H1 (cell line): ENCODE results near the gene PUSL1. TPM values are rescaled to one million over a fixed set of nuclear protein-coding genes. Genes with fewer than 3 reads are reported as not detected.

Source experiments
- CTCF ChIA-PET: fragments of 300-600 bp; sonication (Branson Sonifier 250); formaldehyde crosslinking; loops from one replicate; lab custom pipeline; 2021; ENCODE audit not compliant: partially characterized antibody; lab: Charles Lee
- POLR2A ChIA-PET: fragments of 300-600 bp; sonication (Branson Sonifier 250); formaldehyde crosslinking; loops from one replicate; lab custom pipeline; 2021; ENCODE audit warnings: inconsistent platforms; ENCODE audit not compliant: partially characterized antibody; lab: Charles Lee
- DNase-seq, 2 experiments: peaks; one replicate each; pipeline versions ENCODE4 v3.0.0 to v3.0.0-alpha.2; 2010 to 2022; ENCODE audit warnings: low spot score in 2 of 2, low read depth in 1 of 2, mixed read lengths in 1 of 2
- FAIRE-seq: peaks from 2 replicates; lab custom pipeline; 2011; peaks lifted over from hg19 to GRCh38; lab: Jason Lieb, UNC
- H2AFZ ChIP-seq: 2 replicates; pipeline ENCODE4 v1.8.1; 2012; ENCODE audit warnings: low read length, inconsistent platforms
- H2AK5ac ChIP-seq: 2 replicates; pipeline ENCODE4 v1.6.1; 2013; ENCODE audit warnings: low read depth, low read length
- H2BK120ac ChIP-seq: replicated peaks from 2 replicates; pipeline ENCODE3; 2013; ENCODE audit warnings: low read depth, low read length, inconsistent platforms
- H2BK12ac ChIP-seq: 2 replicates; pipeline ENCODE4 v1.6.1; 2013; ENCODE audit warnings: low read depth, low read length
- H2BK15ac ChIP-seq: 2 replicates; pipeline ENCODE4 v1.6.1; 2013; ENCODE audit warnings: low read length
- H2BK20ac ChIP-seq: 2 replicates; pipeline ENCODE4 v1.6.1; 2013; ENCODE audit warnings: low read length
- H2BK5ac ChIP-seq: 2 replicates; pipeline ENCODE4 v1.6.1; 2013; ENCODE audit warnings: low read depth, low read length
- H3K14ac ChIP-seq: 2 replicates; pipeline ENCODE4 v1.6.1; 2013; ENCODE audit warnings: inconsistent platforms; ENCODE audit not compliant: insufficient read length
- H3K18ac ChIP-seq: 2 replicates; pipeline ENCODE4 v1.6.1; 2013; ENCODE audit warnings: low read length; ENCODE audit errors: extremely low read depth
- H3K23ac ChIP-seq: 2 replicates; pipeline ENCODE4 v1.6.1; 2013; ENCODE audit warnings: inconsistent platforms; ENCODE audit not compliant: insufficient read length
- H3K23me2 ChIP-seq: 2 replicates; pipeline ENCODE4 v1.6.1; 2013; ENCODE audit warnings: low read depth, low read length
- H3K27ac ChIP-seq: 2 replicates; pipeline ENCODE4 v1.6.1; 2011; ENCODE audit warnings: low read depth, low read length, inconsistent platforms
- H3K27me3 ChIP-seq, 4 experiments: replicated peaks in 1 of 4; 1 replicate in 1 of 4; 2 replicates in 3 of 4; pipeline versions ENCODE4 v1.6.1 to v1.8.1; 2011 to 2013; ENCODE audit warnings: low read length in 3 of 4, mild to moderate bottlenecking in 3 of 4, inconsistent platforms in 2 of 4, mixed read lengths in 2 of 4, moderate library complexity in 1 of 4; ENCODE audit not compliant: control insufficient read depth in 3 of 4, insufficient read depth in 3 of 4; ENCODE audit errors: extremely low read depth in 1 of 4
- H3K36me3 ChIP-seq, 4 experiments: 2 replicates each; pipeline versions ENCODE4 v1.6.1 to v1.8.1; 2011 to 2013; ENCODE audit warnings: mild to moderate bottlenecking in 4 of 4, low read length in 3 of 4, moderate library complexity in 2 of 4, control low read depth in 1 of 4, inconsistent platforms in 1 of 4; ENCODE audit not compliant: insufficient read depth in 4 of 4, control insufficient read depth in 2 of 4
- H3K4ac ChIP-seq: replicated peaks from 2 replicates; pipeline ENCODE3; 2013; ENCODE audit warnings: low read length, low read depth, mixed read lengths, inconsistent platforms; ENCODE audit not compliant: insufficient read length
- H3K4me1 ChIP-seq, 4 experiments: replicated peaks in 1 of 4; 1 replicate in 1 of 4; 2 replicates in 3 of 4; pipeline versions ENCODE4 v1.6.1 to v1.8.1; 2011 to 2013; ENCODE audit warnings: low read length in 3 of 4, inconsistent platforms in 2 of 4, mixed read lengths in 1 of 4; ENCODE audit not compliant: insufficient read depth in 4 of 4, control insufficient read depth in 3 of 4
- H3K4me2 ChIP-seq, 2 experiments: 2 replicates each; pipeline versions ENCODE4 v1.6.1 to v1.8.1; 2011 to 2013; ENCODE audit warnings: low read depth in 2 of 2, low read length in 2 of 2, control low read depth in 1 of 2, inconsistent platforms in 1 of 2, mild to moderate bottlenecking in 1 of 2; ENCODE audit not compliant: insufficient read depth in 1 of 2
- H3K4me3 ChIP-seq, 4 experiments: fragments of 200-600, 300-600 bp in 1 of 4; sonication (generic), shearing (Covaris generic), sonication (Bioruptor Twin) in 1 of 4; 2 replicates each; pipeline versions ENCODE4 v1.5.1 to v1.8.1; 2011 to 2016; ENCODE audit warnings: low read length in 4 of 4, low read depth in 3 of 4, control low read depth in 2 of 4, inconsistent platforms in 2 of 4, mild to moderate bottlenecking in 2 of 4, mixed read lengths in 1 of 4, moderate library complexity in 1 of 4; ENCODE audit not compliant: insufficient read depth in 2 of 4; ENCODE audit errors: extremely low read depth in 1 of 4
- H3K56ac ChIP-seq: replicated peaks from 2 replicates; pipeline ENCODE3; 2013; ENCODE audit warnings: low read depth, mild to moderate bottlenecking, mixed read lengths, low read length, inconsistent platforms; ENCODE audit not compliant: insufficient read length
- H3K79me1 ChIP-seq: 2 replicates; pipeline ENCODE4 v1.6.1; 2013; ENCODE audit warnings: low read depth, low read length, control low read depth
- H3K79me2 ChIP-seq, 2 experiments: 2 replicates each; pipeline versions ENCODE4 v1.6.1 to v1.8.1; 2012 to 2013; ENCODE audit warnings: low read length in 2 of 2, mild to moderate bottlenecking in 2 of 2, inconsistent platforms in 1 of 2; ENCODE audit not compliant: insufficient read depth in 2 of 2, control insufficient read depth in 1 of 2
- H3K9ac ChIP-seq, 4 experiments: replicated peaks in 1 of 4; 1 replicate in 1 of 4; 2 replicates in 3 of 4; pipeline versions ENCODE4 v1.6.1 to v1.8.1; 2011 to 2013; ENCODE audit warnings: low read depth in 3 of 4, low read length in 3 of 4, control low read depth in 2 of 4, mild to moderate bottlenecking in 2 of 4, moderate library complexity in 2 of 4, inconsistent platforms in 1 of 4; ENCODE audit errors: extremely low read depth in 1 of 4
- H3K9me3 ChIP-seq, 2 experiments: 2 replicates each; pipeline versions ENCODE4 v1.6.1 to v1.8.1; 2012 to 2013; ENCODE audit warnings: mild to moderate bottlenecking in 2 of 2, moderate library complexity in 2 of 2, control low read depth in 1 of 2, inconsistent platforms in 1 of 2, low read depth in 1 of 2, low read length in 1 of 2, mixed read lengths in 1 of 2; ENCODE audit not compliant: insufficient read depth in 2 of 2
- H4K20me1 ChIP-seq, 2 experiments: replicated peaks in 1 of 2; 2 replicates each; pipeline versions ENCODE3 to v1.8.1; 2011 to 2013; ENCODE audit warnings: inconsistent platforms in 2 of 2, low read length in 2 of 2, mild to moderate bottlenecking in 1 of 2; ENCODE audit not compliant: insufficient read depth in 2 of 2, control insufficient read depth in 1 of 2
- H4K5ac ChIP-seq: 2 replicates; pipeline ENCODE4 v1.6.1; 2013; ENCODE audit warnings: low read length, low read depth, mixed read lengths, inconsistent platforms; ENCODE audit not compliant: insufficient read length
- H4K8ac ChIP-seq: 2 replicates; pipeline ENCODE4 v1.8.0; 2013; ENCODE audit warnings: mild to moderate bottlenecking, moderate library complexity, low read length, inconsistent platforms; ENCODE audit not compliant: insufficient read depth; ENCODE audit errors: extremely low read depth
- H4K91ac ChIP-seq: replicated peaks from 2 replicates; pipeline ENCODE3; 2013; ENCODE audit warnings: low read length, mixed read lengths, inconsistent platforms; ENCODE audit not compliant: insufficient read length
- ATF2 ChIP-seq: IDR thresholded peaks from 2 replicates; pipeline ENCODE4 v1.6.1; 2012; ENCODE audit warnings: low read length, inconsistent platforms
- CBX5 ChIP-seq: fragments of 300-800, 300-1000 bp; sonication (generic); IDR thresholded peaks from 2 replicates; pipeline ENCODE4 v1.7.1; 2016; ENCODE audit warnings: antibody characterized with exemption, low read length, low read depth
- CEBPB ChIP-seq: IDR thresholded peaks from 2 replicates; pipeline ENCODE4 v1.6.1; 2012; ENCODE audit warnings: low read depth, low read length
- CHD1 ChIP-seq: IDR thresholded peaks from 2 replicates; pipeline ENCODE4 v1.6.1; 2012; ENCODE audit warnings: low read depth, low read length, improper control_type of control experiment
- CHD2 ChIP-seq: IDR thresholded peaks from 2 replicates; pipeline ENCODE4 v1.6.1; 2012; ENCODE audit warnings: low read length, improper control_type of control experiment
- EZH2 ChIP-seq: fragments of 200-600 bp; sonication (generic); IDR thresholded peaks from 2 replicates; pipeline ENCODE4 v1.7.1; 2012; ENCODE audit warnings: low read depth, mild to moderate bottlenecking, moderate library complexity, low read length, inconsistent platforms; ENCODE audit not compliant: severe bottlenecking
- RFX5 ChIP-seq: IDR thresholded peaks from 2 replicates; pipeline ENCODE4 v1.6.1; 2011; ENCODE audit warnings: low read depth, low read length, improper control_type of control experiment, borderline replicate concordance
- SIRT6 ChIP-seq: IDR thresholded peaks from one replicate; pipeline ENCODE4 v1.7.1; 2012; ENCODE audit warnings: low read length, inconsistent platforms
- SP4 ChIP-seq: IDR thresholded peaks from 2 replicates; pipeline ENCODE4 v1.6.1; 2012; ENCODE audit warnings: low read length, inconsistent platforms
- WGBS, 2 experiments: shearing (Covaris generic) in 1 of 2; methylation state at CpG; one replicate each; pipeline versions ENCODE4 v1.1.6 to v1.1.7; 2013 to 2015; ENCODE audit warnings: low lambda C conversion rate in 2 of 2, mixed read lengths in 2 of 2, inconsistent platforms in 1 of 2, low coverage in 1 of 2, missing lambda C conversion rate in 1 of 2; ENCODE audit not compliant: insufficient replicate concordance in 2 of 2, insufficient coverage in 1 of 2, insufficient read length in 1 of 2; ENCODE audit errors: extremely low coverage in 1 of 2, missing lambda C conversion rate in 1 of 2; 5-methylcytosine and 5-hydroxymethylcytosine counted together
- polyA plus RNA-seq, 7 experiments: library from polyadenylated mRNA; depleted of rRNA in 3 of 7; stranded (reverse) in 5 of 7; unstranded in 2 of 7; fragments of >200 nt in 5 of 7; fragments of 200-250 nt in 2 of 7; gene quantifications; 1 replicate in 5 of 7; 2 replicates in 1 of 7; 4 replicates in 1 of 7; pipeline versions ENCODE4 v1.2.1 to v1.2.3, GENCODE V29; 2011 to 2013; ENCODE audit warnings: missing spikeins in 2 of 7, mixed read lengths in 2 of 7
- total RNA-seq: library from RNA; stranded (reverse); fragmentation: NEBNext Ultra II Directional; extraction: Animal tissue kit (Norgen Biotek cat#: 25700); gene quantifications from 2 replicates; pipeline ENCODE4 v1.2.1, GENCODE V29; 2021
- TF ChIP-seq, protein P1 (sequence below): IDR thresholded peaks from 2 replicates; pipeline ENCODE4 v1.6.1; 2011; ENCODE audit warnings: low read length, improper control_type of control experiment

PUSL1 gene
- total and polyA plus RNA-seq, 2 of the 8 experiments (the other 6 are each of a cell fraction or from before 2014, with no cell fraction given) = 38.8 to 87.4 TPM

- Histone ChIP-seq H3K56ac (no peak overlapping the region), H4K8ac (peak overlapping the region; percentile 25; the same call in 1 of the 2 replicates), H2BK5ac (no peak overlapping the region), H2AFZ (no peak overlapping the region), H3K27me3 (peaks cover 0 to 3% (median 0%) of the 10 kb centered on the region in 4 experiments; a peak in 1 of 7 replicates), H3K18ac (no peak overlapping the region), H3K23me2 (no peaks in the 10 kb centered on the region), H3K4ac (no peak overlapping the region), H3K14ac (no peak overlapping the region), H3K9ac (no peak overlapping the region), H3K4me3 (no peak overlapping the region), H4K91ac (no peak overlapping the region), H3K36me3 (peaks cover 0 to 7% (median 0%) of the 10 kb centered on the region in 4 experiments; a peak in 1 of 8 replicates), H2BK120ac (no peak overlapping the region), H2BK15ac (no peak overlapping the region), H4K20me1 (peaks cover 6 to 12% of the 10 kb centered on the region in 2 experiments), H3K79me2 (no peaks in the 10 kb centered on the region), H3K23ac (no peak overlapping the region), H3K4me1 (peaks cover 0 to 12% (median 0%) of the 10 kb centered on the region in 4 experiments; a peak in 2 of 7 replicates), H3K27ac (no peak overlapping the region), H2BK12ac (no peak overlapping the region), H2AK5ac (no peak overlapping the region), H4K5ac (no peak overlapping the region), H3K9me3 (no peaks in the 10 kb centered on the region), H3K79me1 (no peaks in the 10 kb centered on the region), H3K4me2 (no peak overlapping the region), H2BK20ac (no peak overlapping the region)
- CTCF ChIA-PET = interaction anchor here (0.8 to 1.0 kb wide), 4 partner anchors 10 to 320 kb away, joined by 3 to 5 read pairs (median 4); partner anchors contain the start of genes B3GALT6 and SDF4
- 95% methylated on average over 19 of the region's 35 CpGs; no CpG with 5 or more reads in 1 of the 2 experiments for whole genome bisulfite sequencing, 2 experiments
- no peak for FAIRE-seq
- POLR2A ChIA-PET = interaction anchor here (0.6 to 1.7 kb wide), 8 partner anchors 14 to 57 kb away, joined by 3 to 6 read pairs (median 4); partner anchors contain the start of gene TAS1R3
- no peak for DNase-seq
- no peak for TF ChIP-seq RFX5
- TF ChIP-seq EZH2 = no peak
- no peak for TF ChIP-seq SIRT6
- TF ChIP-seq CHD1 = no peak
- TF ChIP-seq SP4 = no peak
- no peak for TF ChIP-seq CEBPB
- TF ChIP-seq ATF2 = no peak
- no peak for TF ChIP-seq CBX5
- TF ChIP-seq, protein P1, sequence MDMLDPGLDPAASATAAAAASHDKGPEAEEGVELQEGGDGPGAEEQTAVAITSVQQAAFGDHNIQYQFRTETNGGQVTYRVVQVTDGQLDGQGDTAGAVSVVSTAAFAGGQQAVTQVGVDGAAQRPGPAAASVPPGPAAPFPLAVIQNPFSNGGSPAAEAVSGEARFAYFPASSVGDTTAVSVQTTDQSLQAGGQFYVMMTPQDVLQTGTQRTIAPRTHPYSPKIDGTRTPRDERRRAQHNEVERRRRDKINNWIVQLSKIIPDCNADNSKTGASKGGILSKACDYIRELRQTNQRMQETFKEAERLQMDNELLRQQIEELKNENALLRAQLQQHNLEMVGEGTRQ = no peak
- no peak for TF ChIP-seq CHD2
Observed at GRCh38 chr1:1295154-1295923, 13.1 kb upstream of the PUSL1 start.
